HepG2 (cell line): Measurements from ENCODE around the gene RAC2.

ENCODE experiments used
- CENPX ChIP-seq: sonication (generic); formaldehyde crosslinking; IDR thresholded peaks from 2 replicates; pipeline ENCODE4 v1.9.0; 2021; ENCODE audit warnings: mild to moderate bottlenecking, missing genetic modification reagents, moderate library complexity
- DRAP1 ChIP-seq: IDR thresholded peaks from 2 replicates; pipeline ENCODE4 v1.6.1; 2016; ENCODE audit warnings: missing genetic modification reagents, missing compliant biosample characterization
- E2F1 ChIP-seq: sonication (generic); formaldehyde crosslinking; IDR thresholded peaks from 2 replicates; pipeline ENCODE4 v1.5.0; 2020; ENCODE audit warnings: missing genetic modification reagents
- MAFG ChIP-seq: sonication (generic); formaldehyde crosslinking; IDR thresholded peaks from 2 replicates; pipeline ENCODE4 v1.5.1; 2020; ENCODE audit warnings: mild to moderate bottlenecking, missing genetic modification reagents
- RNF219 ChIP-seq: sonication (generic); formaldehyde crosslinking; IDR thresholded peaks from 2 replicates; pipeline ENCODE4 v1.5.0; 2020; ENCODE audit warnings: mild to moderate bottlenecking, missing genetic modification reagents
- THAP11 ChIP-seq: IDR thresholded peaks from 2 replicates; pipeline ENCODE4 v1.6.1; 2016; ENCODE audit warnings: missing biosample characterization, missing genetic modification reagents
- ZNF256 ChIP-seq: sonication (generic); formaldehyde crosslinking; conservative IDR thresholded peaks from 2 replicates; pipeline ENCODE4 v1.4.0; 2020; ENCODE audit warnings: missing genetic modification reagents
- TF ChIP-seq, protein P1 (sequence below): sonication (generic); formaldehyde crosslinking; IDR thresholded peaks from 2 replicates; pipeline ENCODE4 v1.4.0; 2020; ENCODE audit warnings: missing genetic modification reagents

DNA sequence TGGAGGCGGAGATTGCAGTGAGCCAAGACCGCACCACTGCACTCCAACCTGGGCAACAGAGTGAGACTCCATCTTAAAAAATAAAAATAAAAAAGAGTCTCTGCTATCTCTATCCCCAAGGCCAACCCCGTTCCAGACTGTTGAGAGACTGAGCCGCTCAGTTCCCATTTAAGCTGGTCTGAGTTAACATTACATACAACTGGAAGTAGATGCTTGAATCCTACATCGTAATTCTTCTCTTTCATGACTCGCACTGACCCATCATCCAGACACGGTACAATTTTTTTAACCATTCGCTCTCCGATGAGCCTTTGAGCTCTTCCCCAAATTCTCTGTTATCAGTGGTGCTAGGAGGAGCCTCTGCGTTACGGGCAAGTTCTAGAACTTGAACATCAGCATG, 33.3 kb upstream of the RAC2 start:
- no peak for TF ChIP-seq CENPX (CRISPR knock-in tag)
- no peak for TF ChIP-seq THAP11 (CRISPR knock-in tag)
- no peak for TF ChIP-seq ZNF256 (CRISPR knock-in tag)
- TF ChIP-seq RNF219: no peak
- TF ChIP-seq, protein P1, sequence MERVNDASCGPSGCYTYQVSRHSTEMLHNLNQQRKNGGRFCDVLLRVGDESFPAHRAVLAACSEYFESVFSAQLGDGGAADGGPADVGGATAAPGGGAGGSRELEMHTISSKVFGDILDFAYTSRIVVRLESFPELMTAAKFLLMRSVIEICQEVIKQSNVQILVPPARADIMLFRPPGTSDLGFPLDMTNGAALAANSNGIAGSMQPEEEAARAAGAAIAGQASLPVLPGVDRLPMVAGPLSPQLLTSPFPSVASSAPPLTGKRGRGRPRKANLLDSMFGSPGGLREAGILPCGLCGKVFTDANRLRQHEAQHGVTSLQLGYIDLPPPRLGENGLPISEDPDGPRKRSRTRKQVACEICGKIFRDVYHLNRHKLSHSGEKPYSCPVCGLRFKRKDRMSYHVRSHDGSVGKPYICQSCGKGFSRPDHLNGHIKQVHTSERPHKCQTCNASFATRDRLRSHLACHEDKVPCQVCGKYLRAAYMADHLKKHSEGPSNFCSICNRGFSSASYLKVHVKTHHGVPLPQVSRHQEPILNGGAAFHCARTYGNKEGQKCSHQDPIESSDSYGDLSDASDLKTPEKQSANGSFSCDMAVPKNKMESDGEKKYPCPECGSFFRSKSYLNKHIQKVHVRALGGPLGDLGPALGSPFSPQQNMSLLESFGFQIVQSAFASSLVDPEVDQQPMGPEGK: no peak
- no peak for TF ChIP-seq DRAP1 (CRISPR knock-in tag)
- TF ChIP-seq E2F1 (CRISPR knock-in tag): no peak
- TF ChIP-seq MAFG (CRISPR knock-in tag): no peak
